Measurements from ENCODE around the gene MPDZ. TPM values are rescaled to one million over a fixed set of nuclear protein-coding genes. Genes with fewer than 3 reads are reported as not detected.
A peak's percentile ranks its signal among the peaks of the same experiment; 100 is the strongest.

MPDZ gene
- total and polyA plus RNA-seq, 2 of the 4 experiments (the other 2 are of a cell fraction), result 18.8 to 39.3 TPM

DNA sequence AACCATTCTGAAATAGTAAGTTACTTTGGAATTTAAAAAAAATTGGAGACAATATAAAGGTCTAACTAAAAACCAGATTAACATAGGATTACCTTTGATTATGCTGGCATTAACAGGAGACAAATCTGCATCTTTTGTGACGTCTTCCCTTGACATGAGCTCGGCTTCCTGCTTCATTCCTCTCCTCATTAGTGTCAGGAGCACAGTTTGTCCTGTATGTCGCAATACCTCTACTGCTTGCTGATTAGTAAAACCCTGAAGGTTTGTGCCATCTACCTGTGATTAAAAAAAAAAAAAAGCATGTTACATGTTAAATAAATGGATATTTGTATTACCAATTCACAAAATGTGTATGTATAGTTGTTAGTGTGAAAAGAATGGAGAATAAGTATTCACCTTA is 73.7 kb downstream of the MPDZ start:
- no peaks in the 10 kb centered on the region for H3K9me3 ChIP-seq (ENCODE audit: control insufficient read depth, insufficient read depth, low read length)
- no peak overlapping the region for H3K4me3 ChIP-seq (ENCODE audit: insufficient read depth, low read depth, low read length)
- ChIA-PET POLR2A (ENCODE audit: unreplicated experiment) (no interaction called here), CTCF (no interaction called here)
- no peak overlapping the region for H2BK120ac ChIP-seq (ENCODE audit: low read depth, low read length)
- H2BK15ac ChIP-seq (ENCODE audit: low read depth, low read length), result no peak overlapping the region
- DNase-seq (no peak), ATAC-seq (ENCODE audit: low read depth) (no peak)
- no peak overlapping the region for H3K9ac ChIP-seq (ENCODE audit: low read depth, low read length)
- no peak overlapping the region for H4K8ac ChIP-seq (ENCODE audit: low read depth in 2 of 2, low read length in 2 of 2)
- no peak overlapping the region for H3K4ac ChIP-seq (ENCODE audit: low read depth, low read length)
- no peak overlapping the region for H2AK5ac ChIP-seq (ENCODE audit: low read depth, low read length)
- no peak overlapping the region for H2AK9ac ChIP-seq (replicated peaks; ENCODE audit: low read depth, low read length, poor library complexity)
- H3K4me1 ChIP-seq (ENCODE audit: control insufficient read depth, insufficient read depth, low read length), result no peaks in the 10 kb centered on the region
- no peaks in the 10 kb centered on the region for H3K27me3 ChIP-seq (ENCODE audit: control insufficient read depth, insufficient read depth, low read length)
- H3K9me1 ChIP-seq (ENCODE audit: insufficient read depth, low read length), result 0 out of 2 replicates have a peak, but pooled peaks cover 5% of the 10 kb centered on the region
- no CpG with 5 or more reads among the region's 3 CpGs for WGBS, 2 experiments (ENCODE audit: extremely low coverage in 2 of 2, insufficient read length in 1 of 2)
- no peak overlapping the region for H2AFZ ChIP-seq (replicated peaks; ENCODE audit: low read length, poor library complexity)
- intact Hi-C loops (cut with micrococcal nuclease), result no loop called here
- H3K56ac ChIP-seq (ENCODE audit: extremely low read depth, insufficient read depth, low read length), result no peak overlapping the region
- no peak overlapping the region for H2BK5ac ChIP-seq (ENCODE audit: low read depth, low read length, poor library complexity, severe bottlenecking)
- H3K14ac ChIP-seq (replicated peaks; ENCODE audit: low read depth, low read length), result no peak overlapping the region
- no peak overlapping the region for H3K4me2 ChIP-seq (ENCODE audit: low read depth, low read length)
- H3K23ac ChIP-seq (ENCODE audit: low read depth, low read length), result no peak overlapping the region
- no peak overlapping the region for H2BK20ac ChIP-seq (ENCODE audit: low read depth, low read length)
- H3K36me3 ChIP-seq (ENCODE audit: control insufficient read depth, insufficient read depth, low read length), result peaks cover 8% of the 10 kb centered on the region
- no peak overlapping the region for H4K5ac ChIP-seq (ENCODE audit: low read depth, low read length)
- no peaks in the 10 kb centered on the region for H4K20me1 ChIP-seq (ENCODE audit: insufficient read depth, low read length)
- no peak overlapping the region for H3K27ac ChIP-seq (ENCODE audit: insufficient read depth, low read length)
- dilution Hi-C loops (cut with HindIII; ENCODE audit: low sequenced_read_pairs, unreplicated experiment), result no loop called here
- in situ Hi-C loops (cut with MboI; ENCODE audit: low sequenced_read_pairs), result no loop called here
- no peak overlapping the region for H3K18ac ChIP-seq (ENCODE audit: low read depth, low read length)
- no peak overlapping the region for H4K91ac ChIP-seq (ENCODE audit: insufficient read depth, low read depth, low read length)
- TF ChIP-seq MAZ (IDR thresholded peaks at IDR 0.05; ENCODE audit: borderline replicate concordance, low read depth, low read length), result no peak
- peak; percentile 96 for TF ChIP-seq CEBPB (IDR thresholded peaks at IDR 0.05; ENCODE audit: low read depth, low read length)
- no peaks in the 10 kb centered on the region; a peak in 2 of 4 replicates for H3K79me1 ChIP-seq (ENCODE audit: low read depth in 1 of 2, low read length in 2 of 2)
- no TSS peak for BruUV-seq (replicated peaks)
